CD4-positive, alpha-beta T cell (primary cell): ENCODE measurements around the gene INPP5A. TPM values are rescaled to one million over a fixed set of nuclear protein-coding genes. Genes with fewer than 3 reads are reported as not detected.
A peak's percentile ranks its signal among the peaks of the same experiment; 100 is the strongest.

Source experiments
- ATAC-seq: fragments of 200-7000 bp; cut with Tn5 transposase; one replicate; pipeline ENCODE4 v1.10.0; 2022; ENCODE audit warnings: mild to moderate bottlenecking; ENCODE audit not compliant: poor library complexity
- CTCF ChIA-PET: fragments of 350-600 bp; sonication (Branson Sonifier 250); formaldehyde crosslinking; loops from one replicate; lab custom pipeline; 2021; ENCODE audit warnings: antibody characterized with exemption, inconsistent platforms; lab: Charles Lee
- POLR2A ChIA-PET: fragments of 350-600 bp; sonication (Branson Sonifier 250); formaldehyde crosslinking; loops from one replicate; lab custom pipeline; 2021; ENCODE audit warnings: antibody characterized with exemption, inconsistent platforms; lab: Charles Lee
- DNase-seq, 14 experiments: peaks; one replicate each; pipeline ENCODE4 v3.0.0-alpha.2; 2013 to 2020; ENCODE audit warnings: mixed read lengths in 2 of 14
- H3K27ac ChIP-seq, 2 donors: one replicate each; pipeline versions ENCODE4 v1.5.1 to v1.7.0; 2013; ENCODE audit warnings: low read length in 2 of 2, low read depth in 1 of 2, mild to moderate bottlenecking in 1 of 2
- H3K27me3 ChIP-seq, 2 experiments: 1 replicate in 1 of 2; 2 replicates in 1 of 2; pipeline versions ENCODE4 v1.6.1 to v1.7.0; 2013; ENCODE audit warnings: low read length in 2 of 2, control low read depth in 1 of 2, mild to moderate bottlenecking in 1 of 2, moderate library complexity in 1 of 2; ENCODE audit not compliant: insufficient read depth in 2 of 2, control insufficient read depth in 1 of 2
- H3K36me3 ChIP-seq: one replicate; pipeline ENCODE4 v1.6.1; 2013; ENCODE audit warnings: low read length, control low read depth; ENCODE audit not compliant: insufficient read depth
- H3K4me1 ChIP-seq: one replicate; pipeline ENCODE4 v1.6.1; 2013; ENCODE audit warnings: low read length, control low read depth; ENCODE audit not compliant: insufficient read depth
- H3K4me3 ChIP-seq: one replicate; pipeline ENCODE4 v1.5.1; 2013; ENCODE audit warnings: mild to moderate bottlenecking, low read length, moderate library complexity
- H3K9me3 ChIP-seq, 2 experiments: 1 replicate in 1 of 2; 2 replicates in 1 of 2; pipeline versions ENCODE4 v1.6.1 to v1.7.0; 2013; ENCODE audit warnings: low read length in 2 of 2, mild to moderate bottlenecking in 2 of 2, control low read depth in 1 of 2, moderate library complexity in 1 of 2; ENCODE audit not compliant: control insufficient read depth in 1 of 2, insufficient read depth in 1 of 2
- H3K27ac Mint-ChIP-seq: one replicate; pipeline ENCODE4 v1.8.0; 2020; ENCODE audit warnings: mixed read lengths
- H3K27me3 Mint-ChIP-seq: one replicate; pipeline ENCODE4 v1.8.0; 2021; ENCODE audit warnings: mixed read lengths
- H3K36me3 Mint-ChIP-seq: one replicate; pipeline ENCODE4 v1.8.0; 2021; ENCODE audit warnings: low read depth, mixed read lengths
- H3K4me1 Mint-ChIP-seq: one replicate; pipeline ENCODE4 v1.8.0; 2021; ENCODE audit warnings: low read depth, mixed read lengths
- H3K4me3 Mint-ChIP-seq: one replicate; pipeline ENCODE4 v1.8.0; 2020; ENCODE audit warnings: mild to moderate bottlenecking, mixed read lengths
- H3K9me3 Mint-ChIP-seq: one replicate; pipeline ENCODE4 v1.8.0; 2020; ENCODE audit warnings: mixed read lengths
- intact Hi-C, 2 experiments: fragments of 100-400 bp; cut with DNase I in 1 of 2; cut with micrococcal nuclease in 1 of 2; formaldehyde crosslinking; loops; one replicate each; pipeline versions ENCODE4 v1.15.1 to v1.9.0; 2023 to 2025; cut with DNase I, micrococcal nuclease
- total RNA-seq, 174 experiments: library from RNA in 2 of 174; stranded (reverse) in 2 of 174; gene quantifications; one replicate each; pipeline ENCODE4 v1.2.3 and lab custom pipeline; 2021 to 2026
- TF ChIP-seq, protein P1 (sequence below): fragments of 200-600 bp; IDR thresholded peaks from one replicate; pipeline ENCODE4 v1.8.0; 2022; ENCODE audit warnings: antibody characterized with exemption, mild to moderate bottlenecking

The INPP5A gene
- total RNA-seq, 2 experiments from 2014 or later, result 22.0 to 24.8 TPM

GRCh38 chr10:132584081-132584480 lies 46.5 kb downstream of the INPP5A start:
- Histone ChIP-seq H3K27me3 (no peaks in the 10 kb centered on the region), H3K4me3 (no peak overlapping the region), H3K4me1 (peaks cover 25% of the 10 kb centered on the region), H3K36me3 (no peaks in the 10 kb centered on the region), H3K9me3 (peaks cover 0 to 18% of the 10 kb centered on the region in 2 experiments), H3K27ac (no peak overlapping the region)
- peaks cover 17% of the 10 kb centered on the region for H3K36me3 Mint-ChIP-seq
- peaks cover 67% of the 10 kb centered on the region for H3K4me1 Mint-ChIP-seq
- POLR2A ChIA-PET, result no interaction called here
- CTCF ChIA-PET, result no interaction called here
- ATAC-seq, result no peak
- H3K9me3 Mint-ChIP-seq, result no peaks in the 10 kb centered on the region
- TF ChIP-seq, protein P1, sequence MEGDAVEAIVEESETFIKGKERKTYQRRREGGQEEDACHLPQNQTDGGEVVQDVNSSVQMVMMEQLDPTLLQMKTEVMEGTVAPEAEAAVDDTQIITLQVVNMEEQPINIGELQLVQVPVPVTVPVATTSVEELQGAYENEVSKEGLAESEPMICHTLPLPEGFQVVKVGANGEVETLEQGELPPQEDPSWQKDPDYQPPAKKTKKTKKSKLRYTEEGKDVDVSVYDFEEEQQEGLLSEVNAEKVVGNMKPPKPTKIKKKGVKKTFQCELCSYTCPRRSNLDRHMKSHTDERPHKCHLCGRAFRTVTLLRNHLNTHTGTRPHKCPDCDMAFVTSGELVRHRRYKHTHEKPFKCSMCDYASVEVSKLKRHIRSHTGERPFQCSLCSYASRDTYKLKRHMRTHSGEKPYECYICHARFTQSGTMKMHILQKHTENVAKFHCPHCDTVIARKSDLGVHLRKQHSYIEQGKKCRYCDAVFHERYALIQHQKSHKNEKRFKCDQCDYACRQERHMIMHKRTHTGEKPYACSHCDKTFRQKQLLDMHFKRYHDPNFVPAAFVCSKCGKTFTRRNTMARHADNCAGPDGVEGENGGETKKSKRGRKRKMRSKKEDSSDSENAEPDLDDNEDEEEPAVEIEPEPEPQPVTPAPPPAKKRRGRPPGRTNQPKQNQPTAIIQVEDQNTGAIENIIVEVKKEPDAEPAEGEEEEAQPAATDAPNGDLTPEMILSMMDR, result no peak
- no peak overlapping the region for H3K4me3 Mint-ChIP-seq
- no peaks in the 10 kb centered on the region for H3K27me3 Mint-ChIP-seq
- H3K27ac Mint-ChIP-seq, result no peak overlapping the region
- intact Hi-C loops, result no loop called here
- DNase-seq, result no peak

- TF ChIP-seq, protein P1, result no peak
- peaks cover 0 to 14% of the 10 kb centered on the region in 2 experiments for H3K9me3 ChIP-seq
- H3K4me3 ChIP-seq, result no peak overlapping the region
- H3K4me1 ChIP-seq, result peaks cover 35% of the 10 kb centered on the region
- H3K27ac Mint-ChIP-seq, result no peak overlapping the region
- H3K36me3 Mint-ChIP-seq, result peaks cover 8% of the 10 kb centered on the region
- ATAC-seq, result no peak
- ChIA-PET POLR2A (no interaction called here), CTCF (no interaction called here)
- no peak overlapping the region for H3K27ac ChIP-seq
- intact Hi-C loops, result no loop called here
- H3K27me3 Mint-ChIP-seq, result no peaks in the 10 kb centered on the region
- H3K4me3 Mint-ChIP-seq, result no peak overlapping the region
- peak in 1 of 14 experiments; percentile 30 for DNase-seq
- no peaks in the 10 kb centered on the region for H3K9me3 Mint-ChIP-seq
- no peaks in the 10 kb centered on the region for H3K27me3 ChIP-seq
- H3K36me3 ChIP-seq, result no peaks in the 10 kb centered on the region
- peaks cover 66% of the 10 kb centered on the region for H3K4me1 Mint-ChIP-seq
These were observed 48.4 kb downstream of the INPP5A start for GRCh38 chr10:132585732-132586722.

GRCh38 chr10:132586739-132587138 lies 49.2 kb downstream of the INPP5A start:
- Histone ChIP-seq H3K4me1 (peaks cover 36% of the 10 kb centered on the region), H3K36me3 (no peaks in the 10 kb centered on the region), H3K27ac (no peak overlapping the region), H3K27me3 (no peaks in the 10 kb centered on the region), H3K9me3 (peaks cover 0 to 14% of the 10 kb centered on the region in 2 experiments), H3K4me3 (no peak overlapping the region)
- DNase-seq, result no peak
- CTCF ChIA-PET, result no interaction called here
- no peaks in the 10 kb centered on the region for H3K9me3 Mint-ChIP-seq
- intact Hi-C loops, result no loop called here
- H3K27me3 Mint-ChIP-seq, result no peaks in the 10 kb centered on the region
- H3K27ac Mint-ChIP-seq, result no peak overlapping the region
- no peak for ATAC-seq
- TF ChIP-seq, protein P1, result no peak
- H3K36me3 Mint-ChIP-seq, result peaks cover 8% of the 10 kb centered on the region
- H3K4me1 Mint-ChIP-seq, result peaks cover 64% of the 10 kb centered on the region
- no peak overlapping the region for H3K4me3 Mint-ChIP-seq
- POLR2A ChIA-PET, result no interaction called here
